Type B pancreatic cell (in vitro differentiated cells): Measurements from ENCODE around the gene ALKBH4. TPM values are rescaled to one million over a fixed set of nuclear protein-coding genes. Genes with fewer than 3 reads are reported as not detected.
"Not testable (repeated sequence)": the region's sequence is repeated elsewhere in the genome, so short reads cannot be mapped to it uniquely, and the experiment has no call there.

Experiments
- DNase-seq: peaks from one replicate; pipeline ENCODE4 v3.0.0; 2021; ENCODE audit warnings: mixed read lengths; ENCODE audit not compliant: unreplicated experiment; ENCODE audit errors: extremely low spot score
- H3K27ac Mint-ChIP-seq: 2 replicates; pipeline ENCODE4 v1.8.0; 2021; ENCODE audit warnings: mild to moderate bottlenecking, mixed read lengths
- H3K27me3 Mint-ChIP-seq: 2 replicates; pipeline ENCODE4 v1.8.0; 2021; ENCODE audit warnings: mixed read lengths
- H3K36me3 Mint-ChIP-seq: 2 replicates; pipeline ENCODE4 v1.8.0; 2021; ENCODE audit warnings: mixed read lengths
- H3K4me1 Mint-ChIP-seq: one replicate; pipeline ENCODE4 v1.8.0; 2021; ENCODE audit warnings: mixed read lengths; ENCODE audit not compliant: unreplicated experiment
- H3K4me3 Mint-ChIP-seq: 2 replicates; pipeline ENCODE4 v1.8.0; 2021; ENCODE audit warnings: mild to moderate bottlenecking, mixed read lengths
- H3K9me3 Mint-ChIP-seq: 2 replicates; pipeline ENCODE4 v1.8.0; 2021; ENCODE audit warnings: mixed read lengths
- CTCF ChIP-seq: fragments of 200-600 bp; sonication (generic); conservative IDR thresholded peaks from 2 replicates; pipeline ENCODE4 v1.5.0; 2021; ENCODE audit warnings: antibody characterized with exemption, mild to moderate bottlenecking
- long read RNA-seq: library from polyadenylated mRNA; unstranded; transcript quantifications from one replicate; pipeline ENCODE4 v2.0.0, GENCODE V29; 2020
- total RNA-seq: library from RNA; stranded (reverse); gene quantifications from 2 replicates; pipeline ENCODE4 v1.2.1, GENCODE V29; 2021; ENCODE audit warnings: low replicate concordance

ALKBH4 gene, protein sequence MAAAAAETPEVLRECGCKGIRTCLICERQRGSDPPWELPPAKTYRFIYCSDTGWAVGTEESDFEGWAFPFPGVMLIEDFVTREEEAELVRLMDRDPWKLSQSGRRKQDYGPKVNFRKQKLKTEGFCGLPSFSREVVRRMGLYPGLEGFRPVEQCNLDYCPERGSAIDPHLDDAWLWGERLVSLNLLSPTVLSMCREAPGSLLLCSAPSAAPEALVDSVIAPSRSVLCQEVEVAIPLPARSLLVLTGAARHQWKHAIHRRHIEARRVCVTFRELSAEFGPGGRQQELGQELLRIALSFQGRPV
- total RNA-seq, result 11.2 and 13.3 TPM in 2 replicates
- long read RNA-seq, transcript ALKBH4-201 (3 exons, 2,105 nt), result major isoform, 16 of 19 reads
- long read RNA-seq, partial matches to known transcripts, result 0 of 19 reads
- long read RNA-seq, other reads (novel, unspliced or antisense), result 3 of 19 reads

DNA sequence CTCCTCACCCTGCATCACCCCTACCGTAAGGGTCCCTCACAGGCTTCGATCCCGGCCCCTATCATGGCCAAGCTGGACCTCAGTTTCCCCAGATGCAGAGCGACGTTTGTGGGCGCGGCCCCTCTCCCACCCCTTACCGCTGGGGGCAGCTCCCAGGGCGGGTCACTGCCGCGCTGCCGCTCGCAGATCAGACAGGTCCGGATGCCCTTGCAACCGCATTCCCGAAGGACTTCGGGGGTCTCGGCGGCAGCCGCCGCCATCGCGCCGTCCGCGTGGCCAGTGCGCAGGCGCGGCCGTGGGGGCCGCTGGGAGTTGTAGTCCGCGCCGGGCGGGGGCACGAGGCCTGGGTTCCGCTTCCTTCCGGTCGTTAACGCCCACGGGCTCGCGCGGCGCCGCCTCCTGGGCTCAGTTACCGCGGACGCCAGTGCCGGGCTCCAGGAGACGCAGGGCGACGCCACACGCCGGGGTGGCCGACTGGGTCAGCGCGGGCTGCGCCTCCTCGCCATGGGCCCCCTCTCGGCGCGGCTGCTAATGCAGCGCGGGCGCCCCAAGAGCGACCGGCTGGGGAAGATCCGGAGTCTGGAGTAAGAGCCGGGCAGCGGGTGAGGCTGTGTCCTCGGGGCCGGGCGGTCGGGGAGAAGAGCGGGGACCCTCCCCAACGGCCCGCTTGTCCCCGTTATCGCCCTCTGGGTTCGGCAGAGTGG is at the start of gene ALKBH4, which contains the start of gene LRWD1:
ALKBH4 (minus strand) TSS at position 287 of the 704 bp plus-strand sequence; CDS start at position 260, 27 bp downstream.
LRWD1 (plus strand) TSS at position 408 of the 704 bp plus-strand sequence; CDS start at position 505, 97 bp downstream.
- Mint-ChIP-seq H3K27me3 (no peaks in the 10 kb centered on the region), H3K4me1 (peaks cover 6% of the 10 kb centered on the region), H3K27ac (peak within 1 kb of the TSS; percentile 81), H3K4me3 (peak within 1 kb of the TSS; percentile 97), H3K9me3 (no peaks in the 10 kb centered on the region), H3K36me3 (no peaks in the 10 kb centered on the region)
- TF ChIP-seq CTCF, result peak; percentile 30
- DNase-seq, result peak; percentile 95

- H3K4me1 Mint-ChIP-seq, H3K4me3 Mint-ChIP-seq, H3K9me3 Mint-ChIP-seq, H3K36me3 Mint-ChIP-seq, H3K27me3 Mint-ChIP-seq, H3K27ac Mint-ChIP-seq, DNase-seq: not testable (repeated sequence)
Measured at GRCh38 chr7:102512642-102513221, 48.1 kb upstream of the ALKBH4 start.

GRCh38 chr7:102511860-102512522 is 47.3 kb upstream of the ALKBH4 start:
- not testable (repeated sequence) for H3K4me1 Mint-ChIP-seq, H3K36me3 Mint-ChIP-seq, H3K27me3 Mint-ChIP-seq, H3K9me3 Mint-ChIP-seq, H3K27ac Mint-ChIP-seq, H3K4me3 Mint-ChIP-seq, DNase-seq

- DNase-seq, H3K4me1 Mint-ChIP-seq, H3K27ac Mint-ChIP-seq, H3K9me3 Mint-ChIP-seq, H3K36me3 Mint-ChIP-seq, H3K27me3 Mint-ChIP-seq, H3K4me3 Mint-ChIP-seq: not testable (repeated sequence)
Measured at GRCh38 chr7:102510575-102510974, 45.9 kb upstream of the ALKBH4 start.

DNA sequence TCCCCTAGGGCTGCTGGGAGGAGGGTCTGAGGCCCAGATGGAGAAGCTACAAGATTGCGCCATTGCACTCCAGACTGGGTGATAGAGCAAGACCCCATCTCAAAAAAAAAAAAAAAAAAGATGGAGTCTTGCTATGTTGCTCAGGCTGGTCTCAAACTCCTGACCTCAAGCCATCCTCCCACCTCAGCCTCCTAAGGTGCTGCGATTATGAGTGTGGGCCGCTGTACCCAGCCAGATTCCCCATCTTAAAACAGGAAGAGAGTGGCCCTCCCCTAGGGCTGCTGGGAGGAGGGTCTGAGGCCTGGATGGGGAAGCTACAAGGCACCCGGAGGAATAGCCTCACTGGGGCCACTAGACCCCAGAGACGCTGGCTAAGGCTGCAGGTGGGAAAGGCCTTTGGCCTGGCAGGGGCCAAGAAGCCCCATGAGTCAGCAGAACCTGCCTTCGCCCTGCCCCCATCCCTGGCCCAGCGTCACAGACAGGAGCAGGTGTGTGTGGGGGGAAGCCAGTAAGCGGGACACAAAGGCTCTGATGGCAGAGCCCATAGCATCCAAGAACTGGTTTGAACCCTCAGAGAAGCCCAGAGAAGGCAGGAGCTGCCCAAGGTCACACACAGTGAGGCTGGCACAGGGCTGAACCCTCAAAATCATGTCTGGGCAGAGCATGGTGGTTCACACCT is 42.9 kb upstream of the ALKBH4 start:
- not testable (repeated sequence) for H3K4me1 Mint-ChIP-seq, H3K4me3 Mint-ChIP-seq, DNase-seq, H3K9me3 Mint-ChIP-seq, H3K27me3 Mint-ChIP-seq, H3K27ac Mint-ChIP-seq, H3K36me3 Mint-ChIP-seq

- not testable (repeated sequence) for H3K9me3 Mint-ChIP-seq, H3K36me3 Mint-ChIP-seq, DNase-seq, H3K4me3 Mint-ChIP-seq, H3K27me3 Mint-ChIP-seq, H3K4me1 Mint-ChIP-seq, H3K27ac Mint-ChIP-seq
Measured at GRCh38 chr7:102505298-102506185, 40.9 kb upstream of the ALKBH4 start.

GRCh38 chr7:102503141-102503540 is 38.5 kb upstream of the ALKBH4 start:
- H3K9me3 Mint-ChIP-seq, result not testable (repeated sequence)

GRCh38 chr7:102498321-102498720 is 33.7 kb upstream of the ALKBH4 start:
- H3K9me3 Mint-ChIP-seq, H3K36me3 Mint-ChIP-seq, H3K27me3 Mint-ChIP-seq, DNase-seq, H3K27ac Mint-ChIP-seq, H3K4me3 Mint-ChIP-seq, H3K4me1 Mint-ChIP-seq: not testable (repeated sequence)

More at GRCh38 chr7:102503141-102503540, 38.5 kb upstream of the ALKBH4 start:
- H3K27ac Mint-ChIP-seq, H3K4me3 Mint-ChIP-seq, DNase-seq, H3K27me3 Mint-ChIP-seq, H3K4me1 Mint-ChIP-seq, H3K36me3 Mint-ChIP-seq: not testable (repeated sequence)

- H3K4me3 Mint-ChIP-seq, DNase-seq, H3K4me1 Mint-ChIP-seq, H3K27me3 Mint-ChIP-seq, H3K36me3 Mint-ChIP-seq, H3K9me3 Mint-ChIP-seq, H3K27ac Mint-ChIP-seq: not testable (repeated sequence)
Measured at GRCh38 chr7:102497308-102497707, 32.6 kb upstream of the ALKBH4 start.

- H3K4me1 Mint-ChIP-seq, DNase-seq, H3K4me3 Mint-ChIP-seq, H3K9me3 Mint-ChIP-seq, H3K27me3 Mint-ChIP-seq, H3K27ac Mint-ChIP-seq, H3K36me3 Mint-ChIP-seq: not testable (repeated sequence)
Measured at GRCh38 chr7:102496861-102497260, 32.2 kb upstream of the ALKBH4 start.

DNA sequence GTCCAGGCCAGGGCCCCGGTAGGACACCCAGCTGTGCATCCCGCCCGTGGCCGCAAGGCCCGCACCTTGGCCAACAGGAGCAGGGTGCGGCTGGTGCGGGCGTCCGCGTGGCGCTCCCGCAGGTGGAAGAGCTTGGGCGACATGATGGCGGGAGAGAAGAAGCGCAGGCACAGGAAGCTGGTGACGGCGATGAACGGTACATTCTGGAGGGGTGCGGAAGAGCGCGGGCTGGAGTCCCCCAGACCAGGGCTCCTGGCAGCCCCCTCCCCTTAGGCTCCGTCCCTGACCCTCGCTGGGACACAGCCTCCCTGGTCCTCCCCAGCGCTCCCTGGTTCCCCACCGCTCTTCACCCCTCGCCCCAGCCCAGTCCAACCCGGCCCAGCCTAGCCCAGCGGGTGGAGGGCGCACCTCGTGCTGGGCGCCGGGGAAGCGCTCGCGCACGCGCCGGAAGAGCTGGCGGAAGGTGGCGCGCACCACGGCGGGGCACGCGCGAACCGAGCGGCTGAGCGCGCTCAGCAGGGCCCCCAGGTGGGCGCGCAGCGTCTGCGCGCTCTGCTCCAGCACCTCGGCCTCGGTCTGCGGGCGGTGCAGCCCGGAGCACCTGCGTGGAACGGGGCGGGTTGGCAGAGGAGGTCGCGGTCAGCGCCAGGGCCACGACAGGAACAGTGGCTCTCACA is 29.9 kb upstream of the ALKBH4 start:
- H3K9me3 Mint-ChIP-seq, DNase-seq, H3K4me3 Mint-ChIP-seq, H3K27ac Mint-ChIP-seq, H3K4me1 Mint-ChIP-seq, H3K36me3 Mint-ChIP-seq, H3K27me3 Mint-ChIP-seq: not testable (repeated sequence)
